Peyer's patch (tissue), 4 donors: ENCODE data around the gene PAN2.

Source experiments
- POLR2A ChIP-seq, 2 donors: fragments of 450-650 bp; IDR thresholded peaks; one replicate each; pipeline ENCODE4 v1.5.1; 2017; ENCODE audit warnings: antibody characterized with exemption in 2 of 2, mild to moderate bottlenecking in 2 of 2, moderate library complexity in 2 of 2
- TF ChIP-seq, protein P1 (sequence below), 6 experiments: fragments of 450-650 bp in 4 of 6; fragments of 200-600 bp in 2 of 6; sonication (generic) in 1 of 6; IDR thresholded peaks; one replicate each; pipeline ENCODE4 v1.5.1; 2017 to 2019; ENCODE audit warnings: antibody characterized with exemption in 6 of 6, mild to moderate bottlenecking in 3 of 6, moderate library complexity in 1 of 6

GRCh38 chr12:56280849-56281248 lies 53.0 kb downstream of the PAN2 start:
- TF ChIP-seq, protein P1, sequence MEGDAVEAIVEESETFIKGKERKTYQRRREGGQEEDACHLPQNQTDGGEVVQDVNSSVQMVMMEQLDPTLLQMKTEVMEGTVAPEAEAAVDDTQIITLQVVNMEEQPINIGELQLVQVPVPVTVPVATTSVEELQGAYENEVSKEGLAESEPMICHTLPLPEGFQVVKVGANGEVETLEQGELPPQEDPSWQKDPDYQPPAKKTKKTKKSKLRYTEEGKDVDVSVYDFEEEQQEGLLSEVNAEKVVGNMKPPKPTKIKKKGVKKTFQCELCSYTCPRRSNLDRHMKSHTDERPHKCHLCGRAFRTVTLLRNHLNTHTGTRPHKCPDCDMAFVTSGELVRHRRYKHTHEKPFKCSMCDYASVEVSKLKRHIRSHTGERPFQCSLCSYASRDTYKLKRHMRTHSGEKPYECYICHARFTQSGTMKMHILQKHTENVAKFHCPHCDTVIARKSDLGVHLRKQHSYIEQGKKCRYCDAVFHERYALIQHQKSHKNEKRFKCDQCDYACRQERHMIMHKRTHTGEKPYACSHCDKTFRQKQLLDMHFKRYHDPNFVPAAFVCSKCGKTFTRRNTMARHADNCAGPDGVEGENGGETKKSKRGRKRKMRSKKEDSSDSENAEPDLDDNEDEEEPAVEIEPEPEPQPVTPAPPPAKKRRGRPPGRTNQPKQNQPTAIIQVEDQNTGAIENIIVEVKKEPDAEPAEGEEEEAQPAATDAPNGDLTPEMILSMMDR (IDR thresholded peaks at IDR 0.05), result no peak
- TF ChIP-seq POLR2A (IDR thresholded peaks at IDR 0.05), result no peak
